ENCODE results near the gene SPARCL1.
"Not testable (repeated sequence)": the region's sequence is repeated elsewhere in the genome, so short reads cannot be mapped to it uniquely, and the experiment has no call there.

SPARCL1 gene

DNA sequence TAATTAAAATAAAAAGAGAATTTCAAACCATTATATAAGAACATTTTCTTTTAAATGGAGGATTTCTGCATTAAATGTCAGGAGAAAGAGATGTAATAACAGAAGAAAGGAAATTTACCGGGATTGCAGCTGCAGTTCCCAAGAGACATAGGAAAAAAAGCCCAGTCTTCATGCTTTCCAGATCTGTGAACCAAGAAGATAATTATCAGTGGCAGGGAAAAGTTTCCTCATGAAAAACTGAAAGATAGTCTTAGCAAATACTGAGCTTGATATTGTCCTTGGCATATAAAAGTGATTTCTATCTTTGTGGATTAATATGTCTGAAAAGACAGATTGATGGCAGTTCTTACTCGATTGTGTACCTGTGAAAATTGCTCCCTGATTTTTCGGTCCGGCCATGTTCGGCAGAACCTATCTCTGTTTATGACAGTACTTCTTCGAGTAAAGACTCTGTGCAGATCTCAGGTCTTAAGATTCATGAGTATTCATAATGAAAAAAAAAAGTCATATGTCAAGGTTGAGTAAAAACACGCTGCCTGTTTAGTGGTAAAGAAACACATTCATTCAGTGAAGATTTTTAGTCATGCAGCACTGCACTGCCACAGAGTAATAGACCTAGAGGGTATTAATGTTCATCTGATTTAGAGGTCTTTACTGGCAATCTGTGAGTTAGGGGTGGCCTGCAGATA is 29.6 kb downstream of the SPARCL1 start:
- DNase-seq: no peak

GRCh38 chr4:87498446-87498900 is 30.7 kb downstream of the SPARCL1 start:
- no peak for DNase-seq

DNA sequence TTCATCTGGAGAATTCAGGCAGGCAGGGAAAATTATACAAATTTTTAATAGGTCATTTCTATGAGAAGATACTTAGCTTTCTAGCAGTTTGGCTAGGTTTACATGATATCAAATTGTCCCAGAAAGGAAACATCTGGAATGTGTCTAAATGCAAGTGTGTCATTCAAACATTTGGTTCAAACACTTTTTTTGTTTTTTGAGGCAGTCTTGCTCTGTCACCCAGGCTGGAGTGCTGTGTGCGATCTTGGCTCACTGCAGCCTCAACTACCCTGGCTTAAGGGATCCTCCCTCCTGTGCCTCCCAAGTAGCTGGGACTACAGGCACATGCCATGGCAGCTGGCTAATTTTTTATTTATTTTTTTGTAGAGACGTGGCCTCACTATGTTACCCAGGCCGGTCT is 31.6 kb downstream of the SPARCL1 start:
- DNase-seq: no peak

GRCh38 chr4:87497159-87497558 is 32.0 kb downstream of the SPARCL1 start:
- no peak for DNase-seq

DNA sequence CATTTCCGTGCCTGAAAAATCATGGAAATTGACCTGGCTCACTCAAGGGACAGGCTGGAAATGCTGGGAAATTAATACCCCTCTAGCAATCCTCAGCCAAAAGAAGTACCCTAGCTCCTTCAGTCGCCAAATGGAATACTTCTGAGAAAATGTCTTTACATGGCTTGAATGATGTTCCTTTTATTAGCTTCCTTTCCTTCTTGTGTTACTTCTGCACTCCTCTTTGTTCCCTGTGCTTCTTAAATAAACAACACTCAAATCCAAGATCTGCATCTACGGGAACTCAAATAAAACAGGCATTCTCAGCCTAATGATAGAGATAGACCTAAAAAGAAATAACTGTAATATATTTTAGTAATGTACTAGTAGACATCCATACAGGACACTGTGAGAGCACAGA is 36.1 kb downstream of the SPARCL1 start:
- DNase-seq: no peak

- not testable (repeated sequence) for DNase-seq
Observed at GRCh38 chr4:87491851-87492250, 37.3 kb downstream of the SPARCL1 start.

DNA sequence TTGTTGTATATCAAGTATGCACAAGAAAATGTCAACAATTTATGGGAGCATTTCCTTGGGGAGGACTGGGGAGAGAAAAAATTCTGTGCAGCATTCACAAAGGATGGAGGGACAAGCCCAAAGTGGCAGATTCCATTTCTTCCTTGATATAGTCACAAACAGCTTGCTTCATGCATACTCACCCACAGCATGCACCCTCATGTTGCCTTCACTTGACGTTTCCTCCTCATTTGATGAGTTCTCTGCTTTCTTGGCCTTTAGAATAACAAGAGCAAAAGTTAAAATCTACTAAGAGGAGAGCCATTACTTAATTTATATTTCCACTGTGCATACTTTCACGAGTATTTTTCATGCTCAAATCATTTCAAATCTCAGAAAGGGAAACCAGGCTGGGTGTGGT is 37.7 kb downstream of the SPARCL1 start:
- no peak for DNase-seq

DNA sequence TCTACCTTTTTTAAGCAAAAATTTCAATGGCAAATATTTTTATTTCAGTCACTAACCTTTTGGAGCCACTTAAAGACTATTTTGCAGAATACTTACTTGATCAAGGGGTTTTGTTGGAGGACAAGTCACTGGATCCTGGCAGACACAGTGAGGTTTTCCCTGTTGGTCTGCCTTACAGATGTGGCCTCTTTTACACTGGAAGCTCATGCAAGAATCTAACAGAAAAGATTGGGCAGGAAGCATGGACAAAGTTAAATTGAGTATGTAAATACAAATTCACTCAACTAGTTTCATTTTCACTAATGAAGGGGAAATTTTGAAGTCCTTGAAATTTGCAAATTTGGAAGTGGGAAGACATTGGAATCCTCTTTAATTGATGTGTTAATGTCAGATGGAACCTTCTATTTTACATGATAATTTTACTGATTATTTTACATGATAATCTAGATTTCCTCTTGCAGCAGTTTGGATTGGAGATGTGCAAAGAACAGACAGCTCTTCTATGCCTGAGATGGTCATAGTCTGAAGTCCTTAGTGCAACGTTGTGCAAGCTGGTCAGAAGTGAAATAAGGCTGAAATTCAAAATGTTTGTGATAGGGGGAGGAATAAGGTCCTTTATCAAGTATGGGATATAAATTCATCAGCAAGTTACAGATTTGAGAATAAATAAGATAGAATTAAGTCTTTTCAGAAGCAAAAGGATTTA is 38.4 kb downstream of the SPARCL1 start:
- DNase-seq: no peak

- no peak for DNase-seq
Observed at GRCh38 chr4:87489678-87490077, 39.5 kb downstream of the SPARCL1 start.

GRCh38 chr4:87488666-87489065 is 40.5 kb downstream of the SPARCL1 start:
- DNase-seq: not testable (repeated sequence)

DNA sequence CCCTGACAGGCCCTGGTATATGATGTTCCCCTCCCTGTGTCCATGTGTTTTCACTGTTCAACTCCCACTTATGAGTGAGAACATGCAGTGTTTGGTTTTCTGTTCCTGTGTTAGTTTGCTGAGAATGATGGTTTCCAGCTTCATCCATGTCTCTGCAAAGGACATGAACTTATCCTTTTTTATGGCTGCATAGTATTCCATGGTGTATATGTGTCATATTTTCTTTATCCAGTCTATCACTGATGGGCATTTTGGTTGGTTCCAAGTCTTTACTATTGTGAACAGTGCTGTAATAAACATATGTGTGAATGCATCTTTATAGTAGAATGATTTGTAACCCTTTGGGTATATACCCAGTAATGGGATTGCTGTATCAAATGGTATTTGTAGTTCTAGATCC is 45.9 kb downstream of the SPARCL1 start:
- DNase-seq: not testable (repeated sequence)

DNA sequence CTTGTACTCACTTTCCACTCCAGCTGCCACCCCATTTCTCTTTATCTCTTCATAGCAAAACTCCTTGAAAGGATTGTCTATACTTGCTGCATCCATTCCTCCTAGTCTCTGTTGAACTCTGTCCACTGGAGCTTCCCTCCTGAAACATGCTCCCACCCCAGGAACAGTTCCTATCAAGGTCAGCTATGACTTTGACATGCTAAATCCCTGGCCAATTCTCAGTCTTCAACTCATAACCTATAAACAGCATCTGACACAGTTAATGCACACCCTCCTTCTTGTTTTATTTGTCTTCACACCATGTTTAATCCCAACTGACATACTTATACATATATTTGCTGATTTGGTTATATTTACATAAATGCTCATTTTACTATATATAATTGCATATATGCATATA is 47.8 kb downstream of the SPARCL1 start:
- no peak for DNase-seq

DNA sequence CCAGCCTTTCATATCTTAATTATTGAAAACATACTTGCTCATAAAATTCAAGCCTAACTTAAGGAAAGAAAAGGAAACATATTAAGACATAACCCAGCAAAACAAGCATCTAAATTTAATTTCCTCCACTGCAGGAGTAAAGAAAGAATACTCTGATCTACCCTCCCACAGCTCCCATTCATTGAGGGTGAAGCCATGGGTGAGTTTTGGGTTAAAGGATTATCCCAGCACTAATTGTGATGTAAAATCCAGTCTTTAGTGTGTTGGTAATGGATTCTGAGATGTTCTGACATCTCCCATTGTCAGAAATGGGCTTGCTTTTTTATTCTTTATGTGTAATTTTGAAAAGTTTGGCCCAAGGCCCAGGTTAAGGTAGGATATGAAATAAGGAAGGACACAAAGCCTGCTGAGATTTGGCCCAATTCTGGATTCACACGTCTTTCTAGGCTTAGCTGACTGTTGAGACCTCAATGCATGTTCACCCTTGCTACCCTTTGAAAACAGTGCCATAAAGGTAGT is 50.4 kb downstream of the SPARCL1 start:
- DNase-seq: no peak

DNA sequence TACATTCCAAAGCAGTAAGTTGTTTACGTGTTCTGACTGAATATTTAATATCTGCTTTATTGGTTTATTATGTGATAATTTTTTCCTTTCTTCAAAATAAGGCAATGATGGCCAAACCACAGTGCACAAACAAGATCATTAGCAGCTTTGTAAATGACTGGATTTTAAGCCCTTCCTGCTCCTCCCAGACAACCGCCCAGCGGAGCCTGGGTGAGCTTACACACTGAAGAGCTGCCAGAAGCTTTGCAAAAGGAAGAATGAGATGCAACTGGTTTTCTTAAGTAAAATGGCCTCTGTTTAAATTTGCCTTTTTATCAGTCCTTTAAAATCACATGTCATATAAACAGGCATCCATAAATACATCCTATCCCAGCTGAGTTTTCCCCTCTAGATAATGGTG is 52.2 kb downstream of the SPARCL1 start:
- DNase-seq: no peak

DNA sequence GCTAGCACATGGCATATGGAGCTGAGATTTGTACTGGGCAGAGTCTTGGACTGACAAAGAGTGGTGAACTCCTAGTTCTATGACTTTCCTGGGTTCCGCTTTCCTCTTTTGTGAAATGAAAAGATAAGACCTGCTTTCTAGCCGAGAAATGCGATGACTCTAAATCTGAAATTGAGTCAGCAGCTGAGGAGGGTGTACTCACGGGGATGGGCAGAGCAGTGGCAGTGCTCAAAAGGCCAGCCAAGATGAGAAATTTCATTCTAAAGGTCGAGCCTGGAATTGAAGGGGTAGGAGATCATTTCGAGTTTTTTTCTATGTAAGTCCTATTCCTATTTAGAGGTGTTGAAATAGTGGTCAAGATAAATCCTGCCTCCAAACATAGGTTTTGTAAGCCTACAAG is 59.8 kb downstream of the SPARCL1 start:
- no peak for DNase-seq

- no peak for DNase-seq
Observed at GRCh38 chr4:87465739-87466366, 63.3 kb downstream of the SPARCL1 start.

GRCh38 chr4:87462102-87462501 is 67.1 kb downstream of the SPARCL1 start:
- no peak for DNase-seq

- no peak for DNase-seq
Observed at GRCh38 chr4:87461281-87461700, 67.9 kb downstream of the SPARCL1 start.

- DNase-seq: no peak
Observed at GRCh38 chr4:87458913-87459312, 70.3 kb downstream of the SPARCL1 start.

- no peak for DNase-seq
Observed at GRCh38 chr4:87451537-87451936, 77.6 kb downstream of the SPARCL1 start.

DNA sequence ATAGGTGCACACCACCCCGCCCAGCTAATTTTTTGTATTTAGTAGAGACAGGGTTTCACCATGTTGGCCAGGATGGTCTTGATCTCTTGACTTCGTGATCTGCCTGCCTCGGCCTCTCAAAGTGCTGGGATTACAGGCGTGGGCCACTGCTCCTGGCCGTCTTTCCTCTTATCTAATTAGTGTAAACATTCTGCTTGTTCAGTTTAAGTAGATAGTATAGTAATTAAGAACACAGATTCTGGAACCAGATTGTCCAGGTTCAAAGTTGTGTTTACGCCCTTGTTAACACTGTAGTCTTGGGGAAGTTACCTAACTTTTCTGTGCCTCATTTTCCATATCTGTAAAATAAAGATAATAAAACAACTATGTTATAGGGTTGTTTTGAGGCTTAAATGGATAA is 82.8 kb downstream of the SPARCL1 start:
- DNase-seq: not testable (repeated sequence)

GRCh38 chr4:87445964-87446363 is 83.2 kb downstream of the SPARCL1 start:
- DNase-seq: no peak

DNA sequence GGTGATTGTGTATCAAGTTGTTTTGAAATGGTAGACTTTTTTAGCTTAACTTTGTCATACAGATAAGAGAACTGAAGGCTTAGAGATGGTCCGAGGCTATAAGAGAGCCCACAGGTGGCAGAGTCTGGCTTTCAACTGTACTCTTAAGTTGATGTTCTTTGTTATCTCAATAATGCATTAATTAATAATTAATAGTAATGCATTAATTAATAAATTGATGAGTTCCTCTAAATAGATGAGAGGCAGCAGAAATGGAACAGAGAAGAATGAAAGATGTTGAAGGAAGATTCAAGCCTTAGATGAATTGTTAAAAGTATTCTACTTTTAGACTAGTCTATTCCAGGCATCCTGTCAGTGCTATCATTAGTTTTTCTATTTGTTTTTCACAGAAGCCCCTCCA is 84.4 kb downstream of the SPARCL1 start:
- DNase-seq: no peak

DNA sequence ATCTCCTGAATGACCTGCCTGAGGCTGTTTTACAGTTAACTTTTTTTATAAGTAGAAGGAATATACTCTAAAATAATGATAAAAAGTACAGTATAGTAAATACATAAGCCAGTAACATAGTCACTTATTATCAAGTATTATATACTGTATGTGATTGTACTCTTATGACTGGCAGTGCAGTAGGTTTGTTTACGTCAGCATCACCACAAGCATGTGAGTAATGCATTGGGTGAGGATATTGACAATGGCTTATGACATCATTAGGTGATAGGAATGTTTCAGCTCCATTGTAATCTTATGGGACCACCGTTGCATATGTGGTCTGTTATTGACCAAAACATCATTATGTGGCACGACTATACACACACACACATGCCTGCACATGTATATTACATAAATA is 86.3 kb downstream of the SPARCL1 start:
- DNase-seq: no peak
